Ovary (tissue), 3 donors: Measurements from ENCODE around the gene FAM13C.
A peak's percentile ranks its signal among the peaks of the same experiment; 100 is the strongest.

Source experiments
- EP300 ChIP-seq: sonication (generic); formaldehyde crosslinking; IDR thresholded peaks from one replicate; pipeline ENCODE4 v1.6.1; 2017; ENCODE audit warnings: antibody characterized with exemption
- POLR2A ChIP-seq: fragments of 450-650 bp; IDR thresholded peaks from one replicate; pipeline ENCODE4 v1.6.1; 2017; ENCODE audit warnings: antibody characterized with exemption, mild to moderate bottlenecking, moderate library complexity
- TF ChIP-seq, protein P1 (sequence below), 3 donors: fragments of 450-650 bp in 2 of 3; fragments of 200-600 bp in 1 of 3; IDR thresholded peaks; one replicate each; pipeline versions ENCODE4 v1.5.1 to v1.8.0; 2016 to 2022; ENCODE audit warnings: antibody characterized with exemption in 3 of 3, mild to moderate bottlenecking in 1 of 3
- donor health status: DM: no; HTN: no; CAD: no.

GRCh38 chr10:59362959-59363381 lies 621 bp upstream of the FAM13C start:
- TF ChIP-seq, protein P1, sequence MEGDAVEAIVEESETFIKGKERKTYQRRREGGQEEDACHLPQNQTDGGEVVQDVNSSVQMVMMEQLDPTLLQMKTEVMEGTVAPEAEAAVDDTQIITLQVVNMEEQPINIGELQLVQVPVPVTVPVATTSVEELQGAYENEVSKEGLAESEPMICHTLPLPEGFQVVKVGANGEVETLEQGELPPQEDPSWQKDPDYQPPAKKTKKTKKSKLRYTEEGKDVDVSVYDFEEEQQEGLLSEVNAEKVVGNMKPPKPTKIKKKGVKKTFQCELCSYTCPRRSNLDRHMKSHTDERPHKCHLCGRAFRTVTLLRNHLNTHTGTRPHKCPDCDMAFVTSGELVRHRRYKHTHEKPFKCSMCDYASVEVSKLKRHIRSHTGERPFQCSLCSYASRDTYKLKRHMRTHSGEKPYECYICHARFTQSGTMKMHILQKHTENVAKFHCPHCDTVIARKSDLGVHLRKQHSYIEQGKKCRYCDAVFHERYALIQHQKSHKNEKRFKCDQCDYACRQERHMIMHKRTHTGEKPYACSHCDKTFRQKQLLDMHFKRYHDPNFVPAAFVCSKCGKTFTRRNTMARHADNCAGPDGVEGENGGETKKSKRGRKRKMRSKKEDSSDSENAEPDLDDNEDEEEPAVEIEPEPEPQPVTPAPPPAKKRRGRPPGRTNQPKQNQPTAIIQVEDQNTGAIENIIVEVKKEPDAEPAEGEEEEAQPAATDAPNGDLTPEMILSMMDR (IDR thresholded peaks at IDR 0.05), result no peak
- peak; percentile 43 for TF ChIP-seq POLR2A
- TF ChIP-seq EP300, result no peak
